NCI-H2227 treated with DMSO at 0.1 percent for 48 hours (cell line): ENCODE measurements around the gene XPO6.

Experiments
- DNase-seq: peaks from one replicate; lab custom pipeline; 2025; lab: John Stamatoyannopoulos, UW

XPO6 gene

GRCh38 chr16:28089992-28090365 lies 121.8 kb downstream of the XPO6 start:
- no peak for DNase-seq

GRCh38 chr16:28089205-28089991 lies 122.4 kb downstream of the XPO6 start:
- no peak for DNase-seq

GRCh38 chr16:28087675-28088300 lies 124.0 kb downstream of the XPO6 start:
- DNase-seq = no peak

- no peak for DNase-seq
These were observed 124.6 kb downstream of the XPO6 start for GRCh38 chr16:28087140-28087660.

GRCh38 chr16:28086186-28087139 lies 125.3 kb downstream of the XPO6 start:
- DNase-seq = no peak

- DNase-seq = no peak
These were observed 126.2 kb downstream of the XPO6 start for GRCh38 chr16:28085389-28086171.

GRCh38 chr16:28084209-28084608 lies 127.6 kb downstream of the XPO6 start:
- no peak for DNase-seq

- DNase-seq = no peak
These were observed 129.1 kb downstream of the XPO6 start for GRCh38 chr16:28082624-28083023.

GRCh38 chr16:28081391-28081968 lies 130.3 kb downstream of the XPO6 start:
- no peak for DNase-seq

- no peak for DNase-seq
These were observed 133.5 kb downstream of the XPO6 start for GRCh38 chr16:28078261-28078660.

- DNase-seq = no peak
These were observed 137.9 kb downstream of the XPO6 start for GRCh38 chr16:28073836-28074235.

- DNase-seq = no peak
These were observed 139.7 kb downstream of the XPO6 start for GRCh38 chr16:28072087-28072486.

GRCh38 chr16:28069971-28070794 lies 141.6 kb downstream of the XPO6 start:
- DNase-seq = no peak

- DNase-seq = no peak
These were observed 142.8 kb downstream of the XPO6 start for GRCh38 chr16:28068976-28069375.

GRCh38 chr16:28067604-28068379 lies 144.0 kb downstream of the XPO6 start:
- no peak for DNase-seq

GRCh38 chr16:28064706-28065249 lies 147.0 kb downstream of the XPO6 start:
- DNase-seq = no peak

- DNase-seq = no peak
These were observed 147.6 kb downstream of the XPO6 start for GRCh38 chr16:28064150-28064549.

- DNase-seq = no peak
These were observed 148.1 kb downstream of the XPO6 start, which contains the start of gene GSG1L for GRCh38 chr16:28063591-28064061. TSS of gene GSG1L (minus strand) at chr16:28063714. CDS start at chr16:28063424, 290 bp downstream.
